NCI-H2081 (cell line): ENCODE data around the gene LAMTOR5.
"Not testable (repeated sequence)": the region's sequence is repeated elsewhere in the genome, so short reads cannot be mapped to it uniquely, and the experiment has no call there.

Experiments
- DNase-seq, 2 experiments: peaks; one replicate each; lab custom pipeline; 2025; lab: John Stamatoyannopoulos, UW

Gene LAMTOR5

GRCh38 chr1:110426854-110427253, 19.4 kb upstream of the LAMTOR5 start:
- no peak for DNase-seq

- no peak for DNase-seq
Measured at GRCh38 chr1:110425612-110426152, 18.2 kb upstream of the LAMTOR5 start.

GRCh38 chr1:110424699-110425611, 17.5 kb upstream of the LAMTOR5 start:
- DNase-seq: no peak

GRCh38 chr1:110420874-110421793, 13.6 kb upstream of the LAMTOR5 start:
- no peak for DNase-seq

GRCh38 chr1:110420023-110420662, 12.6 kb upstream of the LAMTOR5 start:
- no peak for DNase-seq

- DNase-seq: no peak
Measured at GRCh38 chr1:110418729-110419128, 11.2 kb upstream of the LAMTOR5 start.

GRCh38 chr1:110413045-110413444, 5.6 kb upstream of the LAMTOR5 start:
- DNase-seq: not testable (repeated sequence)

GRCh38 chr1:110412576-110412975, 5.1 kb upstream of the LAMTOR5 start:
- DNase-seq: peak; percentile 27 to 41

GRCh38 chr1:110411173-110411735, 3.8 kb upstream of the LAMTOR5 start:
- DNase-seq: no peak

GRCh38 chr1:110409316-110409715, 1.8 kb upstream of the LAMTOR5 start:
- no peak for DNase-seq

GRCh38 chr1:110408488-110408887, 994 bp upstream of the LAMTOR5 start:
- no peak for DNase-seq

GRCh38 chr1:110406407-110406806, 1.1 kb downstream of the LAMTOR5 start:
- DNase-seq: not testable (repeated sequence)

GRCh38 chr1:110404401-110404800, 3.1 kb downstream of the LAMTOR5 start:
- DNase-seq: no peak

- no peak for DNase-seq
Measured at GRCh38 chr1:110403805-110404204, 3.7 kb downstream of the LAMTOR5 start.

GRCh38 chr1:110396259-110396958, 11.1 kb downstream of the LAMTOR5 start:
- not testable (repeated sequence) for DNase-seq

GRCh38 chr1:110394493-110394820, 13.0 kb downstream of the LAMTOR5 start:
- DNase-seq: no peak

- DNase-seq: no peak
Measured at GRCh38 chr1:110393691-110394492, 13.6 kb downstream of the LAMTOR5 start.

- DNase-seq: no peak
Measured at GRCh38 chr1:110393286-110393685, 14.2 kb downstream of the LAMTOR5 start.

- DNase-seq: no peak
Measured at GRCh38 chr1:110390692-110391245, 16.7 kb downstream of the LAMTOR5 start, which contains the start of gene SLC16A4. Gene SLC16A4 (minus strand): TSS chr1:110391026. CDS start chr1:110389323, 1,703 bp downstream.

GRCh38 chr1:110390096-110390495, 17.4 kb downstream of the LAMTOR5 start:
- no peak for DNase-seq
